Measurements from ENCODE around the gene RADX.

The RADX gene

DNA sequence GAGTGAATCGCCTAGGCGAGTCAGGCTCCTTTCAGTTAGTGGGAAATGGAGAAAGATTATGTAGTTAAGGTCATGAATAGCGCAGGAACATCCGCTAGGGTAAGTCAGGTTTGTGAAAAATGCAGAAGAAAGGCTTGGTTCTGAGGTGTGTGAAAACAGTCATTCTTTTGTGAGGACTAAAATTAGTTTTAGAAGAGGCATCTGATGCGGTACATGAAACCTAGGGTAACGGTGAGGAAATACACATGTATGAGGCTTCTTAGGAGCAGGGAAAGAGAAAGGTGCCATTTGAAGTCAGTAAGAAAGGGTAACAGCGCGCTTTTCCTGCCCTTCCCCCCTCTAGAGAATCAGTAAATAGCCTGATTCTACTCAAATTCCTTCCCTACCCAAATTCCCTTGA is 114.2 kb downstream of the RADX start:
- peak overlapping the region; percentile 55 for H3K4me3 ChIP-seq (ENCODE audit: low read length)
- TF ChIP-seq, protein P1, sequence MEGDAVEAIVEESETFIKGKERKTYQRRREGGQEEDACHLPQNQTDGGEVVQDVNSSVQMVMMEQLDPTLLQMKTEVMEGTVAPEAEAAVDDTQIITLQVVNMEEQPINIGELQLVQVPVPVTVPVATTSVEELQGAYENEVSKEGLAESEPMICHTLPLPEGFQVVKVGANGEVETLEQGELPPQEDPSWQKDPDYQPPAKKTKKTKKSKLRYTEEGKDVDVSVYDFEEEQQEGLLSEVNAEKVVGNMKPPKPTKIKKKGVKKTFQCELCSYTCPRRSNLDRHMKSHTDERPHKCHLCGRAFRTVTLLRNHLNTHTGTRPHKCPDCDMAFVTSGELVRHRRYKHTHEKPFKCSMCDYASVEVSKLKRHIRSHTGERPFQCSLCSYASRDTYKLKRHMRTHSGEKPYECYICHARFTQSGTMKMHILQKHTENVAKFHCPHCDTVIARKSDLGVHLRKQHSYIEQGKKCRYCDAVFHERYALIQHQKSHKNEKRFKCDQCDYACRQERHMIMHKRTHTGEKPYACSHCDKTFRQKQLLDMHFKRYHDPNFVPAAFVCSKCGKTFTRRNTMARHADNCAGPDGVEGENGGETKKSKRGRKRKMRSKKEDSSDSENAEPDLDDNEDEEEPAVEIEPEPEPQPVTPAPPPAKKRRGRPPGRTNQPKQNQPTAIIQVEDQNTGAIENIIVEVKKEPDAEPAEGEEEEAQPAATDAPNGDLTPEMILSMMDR (IDR thresholded peaks at IDR 0.05; ENCODE audit: insufficient read depth, low read depth, low read length, missing control alignments), result no peak
- DNase-seq (ENCODE audit: low read depth), result no peak

DNA sequence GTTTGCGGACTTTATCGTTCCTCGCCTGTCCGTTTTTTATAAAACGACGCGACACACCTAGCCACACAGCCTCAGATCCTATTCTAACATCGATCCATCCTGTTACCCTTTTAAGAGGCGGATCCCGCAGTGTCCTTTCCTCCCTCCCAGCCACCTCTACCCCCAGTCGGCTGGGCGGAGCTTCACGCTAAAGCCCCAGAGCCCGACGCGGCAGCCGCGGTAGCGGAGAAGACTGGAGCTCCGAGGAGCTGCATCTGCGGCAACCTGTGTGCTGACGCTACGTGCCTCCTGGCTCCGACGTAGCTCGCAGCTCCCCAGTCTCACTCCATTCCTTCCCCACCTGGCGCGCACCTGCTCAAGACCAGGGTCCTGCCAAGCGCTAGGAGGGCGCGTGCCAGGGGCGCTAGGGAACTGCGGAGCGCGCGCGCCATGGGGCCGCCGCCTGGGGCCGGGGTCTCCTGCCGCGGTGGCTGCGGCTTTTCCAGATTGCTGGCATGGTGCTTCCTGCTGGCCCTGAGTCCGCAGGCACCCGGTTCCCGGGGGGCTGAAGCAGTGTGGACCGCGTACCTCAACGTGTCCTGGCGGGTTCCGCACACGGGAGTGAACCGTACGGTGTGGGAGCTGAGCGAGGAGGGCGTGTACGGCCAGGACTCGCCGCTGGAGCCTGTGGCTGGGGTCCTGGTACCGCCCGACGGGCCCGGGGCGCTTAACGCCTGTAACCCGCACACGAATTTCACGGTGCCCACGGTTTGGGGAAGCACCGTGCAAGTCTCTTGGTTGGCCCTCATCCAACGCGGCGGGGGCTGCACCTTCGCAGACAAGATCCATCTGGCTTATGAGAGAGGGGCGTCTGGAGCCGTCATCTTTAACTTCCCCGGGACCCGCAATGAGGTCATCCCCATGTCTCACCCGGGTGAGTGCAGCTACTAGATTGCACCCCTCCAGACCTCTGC is 115.0 kb downstream of the RADX start, which contains the start of gene RNF128:
Gene RNF128, plus strand, starts transcription at position 217 of the 953 bp plus-strand sequence. Its CDS starts 213 bp downstream, at position 430.
- peak; percentile 67 for DNase-seq (ENCODE audit: low read depth)
- TF ChIP-seq, protein P1 (IDR thresholded peaks at IDR 0.05; ENCODE audit: insufficient read depth, low read depth, low read length, missing control alignments), result no peak
- H3K4me3 ChIP-seq (ENCODE audit: low read length), result peak within 1 kb of the TSS; percentile 55

DNA sequence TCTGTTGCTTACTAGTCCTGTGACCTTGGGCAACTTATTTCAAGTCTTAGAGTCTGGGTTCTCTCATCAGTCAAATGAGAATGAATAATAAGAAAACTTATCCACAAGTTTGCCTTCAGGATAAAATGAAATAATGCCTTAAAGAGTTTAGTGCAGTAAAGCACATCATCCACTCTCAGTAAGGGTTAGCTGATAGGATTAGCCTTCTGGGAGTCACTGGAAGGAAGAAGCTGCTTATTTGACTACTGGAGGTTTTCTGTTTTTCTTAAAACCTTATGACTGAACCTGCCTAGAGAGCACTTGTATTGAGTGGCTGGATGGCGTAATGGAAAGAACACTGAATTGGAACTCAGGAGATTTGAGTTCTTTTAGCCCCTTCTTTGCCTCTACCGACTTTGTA is 116.6 kb downstream of the RADX start:
- no peak for DNase-seq (ENCODE audit: low read depth)
- TF ChIP-seq, protein P1 (IDR thresholded peaks at IDR 0.05; ENCODE audit: insufficient read depth, low read depth, low read length, missing control alignments), result no peak

More for the DNA sequence above, 116.6 kb downstream of the RADX start:
- no peak overlapping the region for H3K4me3 ChIP-seq (ENCODE audit: low read length)

Measured in epithelial cell of esophagus (primary cell).